Thoracic aorta (tissue), 2 donors: Measurements from ENCODE around the gene GUCY1A1. TPM values are rescaled to one million over a fixed set of nuclear protein-coding genes. Genes with fewer than 3 reads are reported as not detected.

ENCODE experiments used
- ATAC-seq: fragments of 150-250 bp; one replicate; pipeline ENCODE4 v1.8.0; 2017; ENCODE audit warnings: low read depth; ENCODE audit not compliant: insufficient number of reproducible peaks, low FRiP score
- DNase-seq: peaks from one replicate; pipeline ENCODE4 v3.0.0-alpha.2; 2020; ENCODE audit warnings: low spot score
- H3K27ac ChIP-seq, 2 donors: fragments of 200-600 bp; sonication (generic); 1 replicate in 1 of 2; 2 replicates in 1 of 2; pipeline ENCODE4 v1.5.1; 2016; ENCODE audit warnings: mild to moderate bottlenecking in 2 of 2, moderate library complexity in 2 of 2
- H3K27me3 ChIP-seq: fragments of 200-600 bp; sonication (generic); replicated peaks from 2 replicates; pipeline ENCODE4 v1.6.0; 2016; ENCODE audit warnings: mild to moderate bottlenecking; ENCODE audit not compliant: insufficient read depth
- H3K36me3 ChIP-seq: fragments of 200-600 bp; sonication (generic); one replicate; pipeline ENCODE4 v1.5.1; 2016
- H3K4me1 ChIP-seq, 2 donors: fragments of 200-600 bp; sonication (generic); 1 replicate in 1 of 2; 2 replicates in 1 of 2; pipeline versions ENCODE4 v1.5.1 to v1.6.0; 2016; ENCODE audit warnings: low read depth in 2 of 2, mild to moderate bottlenecking in 1 of 2; ENCODE audit not compliant: control insufficient read depth in 1 of 2
- H3K4me3 ChIP-seq: fragments of 200-600 bp; sonication (generic); 2 replicates; pipeline ENCODE4 v1.5.1; 2016; ENCODE audit warnings: mild to moderate bottlenecking
- H3K9me3 ChIP-seq: fragments of 200-600 bp; sonication (generic); 2 replicates; pipeline ENCODE4 v1.5.1; 2016
- total RNA-seq, 2 donors: library from RNA; depleted of rRNA; stranded (reverse); fragments of >200 nt; gene quantifications; one replicate each; pipeline versions ENCODE4 v1.1.0 to v1.2.3, GENCODE V29; 2016
- TF ChIP-seq, protein P1 (sequence below): fragments of 200-600 bp; sonication (generic); IDR thresholded peaks from one replicate; pipeline ENCODE4 v1.5.1; 2019; ENCODE audit warnings: antibody characterized with exemption

GUCY1A1 gene
- total RNA-seq, 2 donors from 2014 or later = 110 to 135 TPM

DNA sequence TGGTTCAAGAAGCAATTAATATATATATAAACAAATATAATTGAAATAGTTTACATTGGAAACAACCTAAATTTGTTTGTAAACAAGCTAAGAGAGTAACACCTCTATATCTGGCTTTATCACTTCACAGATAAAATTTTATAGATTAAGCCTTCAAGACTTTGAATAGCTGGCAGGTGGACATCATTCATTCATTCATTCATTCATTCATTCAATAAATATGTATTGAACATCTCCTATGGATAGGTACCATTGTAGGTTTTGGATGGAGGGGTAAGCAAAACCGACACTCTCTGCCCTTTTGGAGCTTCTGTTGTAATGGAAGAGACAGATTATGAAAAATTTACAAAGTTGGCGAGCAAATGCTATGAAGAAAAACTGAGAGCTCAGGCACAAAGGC, 35.2 kb downstream of the GUCY1A1 start:
- peaks cover 6% of the 10 kb centered on the region for H3K9me3 ChIP-seq
- H3K36me3 ChIP-seq = peaks cover 9% of the 10 kb centered on the region
- DNase-seq = no peak
- no peak overlapping the region for H3K4me3 ChIP-seq
- H3K27ac ChIP-seq = no peak overlapping the region
- ATAC-seq = no peak
- TF ChIP-seq, protein P1, sequence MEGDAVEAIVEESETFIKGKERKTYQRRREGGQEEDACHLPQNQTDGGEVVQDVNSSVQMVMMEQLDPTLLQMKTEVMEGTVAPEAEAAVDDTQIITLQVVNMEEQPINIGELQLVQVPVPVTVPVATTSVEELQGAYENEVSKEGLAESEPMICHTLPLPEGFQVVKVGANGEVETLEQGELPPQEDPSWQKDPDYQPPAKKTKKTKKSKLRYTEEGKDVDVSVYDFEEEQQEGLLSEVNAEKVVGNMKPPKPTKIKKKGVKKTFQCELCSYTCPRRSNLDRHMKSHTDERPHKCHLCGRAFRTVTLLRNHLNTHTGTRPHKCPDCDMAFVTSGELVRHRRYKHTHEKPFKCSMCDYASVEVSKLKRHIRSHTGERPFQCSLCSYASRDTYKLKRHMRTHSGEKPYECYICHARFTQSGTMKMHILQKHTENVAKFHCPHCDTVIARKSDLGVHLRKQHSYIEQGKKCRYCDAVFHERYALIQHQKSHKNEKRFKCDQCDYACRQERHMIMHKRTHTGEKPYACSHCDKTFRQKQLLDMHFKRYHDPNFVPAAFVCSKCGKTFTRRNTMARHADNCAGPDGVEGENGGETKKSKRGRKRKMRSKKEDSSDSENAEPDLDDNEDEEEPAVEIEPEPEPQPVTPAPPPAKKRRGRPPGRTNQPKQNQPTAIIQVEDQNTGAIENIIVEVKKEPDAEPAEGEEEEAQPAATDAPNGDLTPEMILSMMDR = no peak
- no peaks in the 10 kb centered on the region for H3K27me3 ChIP-seq
- H3K4me1 ChIP-seq = peaks cover 21 to 60% of the 10 kb centered on the region in 2 donors

DNA sequence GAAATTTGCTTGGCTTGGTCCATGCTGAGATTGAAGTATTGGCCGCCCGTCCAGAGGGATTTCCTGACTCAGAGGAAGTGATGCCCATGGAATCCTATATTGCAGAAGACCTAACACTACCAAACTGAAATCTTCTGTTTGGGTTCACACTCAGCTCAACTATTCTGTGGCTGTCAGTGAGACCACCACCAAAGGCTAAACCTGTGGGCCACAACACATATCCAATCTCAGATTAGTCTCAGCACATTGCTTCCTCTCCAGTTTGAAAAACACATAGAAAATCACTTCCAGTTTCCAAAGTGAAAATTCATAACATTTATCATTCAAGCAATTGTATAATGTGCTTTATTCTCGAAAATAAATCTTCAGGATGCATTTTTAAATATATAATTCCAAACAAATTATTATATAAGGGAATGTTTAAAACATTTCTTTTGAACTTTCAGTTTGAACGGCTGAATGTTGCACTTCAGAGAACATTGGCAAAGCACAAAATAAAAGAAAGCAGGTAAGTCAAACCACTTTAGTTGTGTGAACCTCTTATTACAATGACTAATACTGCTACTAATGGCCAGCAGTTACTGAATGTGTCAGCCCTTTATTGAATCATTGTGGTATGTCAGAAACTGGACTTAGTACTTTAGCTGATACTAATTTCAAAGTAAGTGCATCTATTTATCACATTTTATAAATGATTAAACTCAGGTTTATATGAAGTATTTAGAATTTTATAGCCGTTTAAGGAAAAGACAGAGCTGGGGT, 37.0 kb downstream of the GUCY1A1 start:
- H3K4me1 ChIP-seq = peaks cover 20 to 43% of the 10 kb centered on the region in 2 donors
- TF ChIP-seq, protein P1 = no peak
- no peak for ATAC-seq

DNA sequence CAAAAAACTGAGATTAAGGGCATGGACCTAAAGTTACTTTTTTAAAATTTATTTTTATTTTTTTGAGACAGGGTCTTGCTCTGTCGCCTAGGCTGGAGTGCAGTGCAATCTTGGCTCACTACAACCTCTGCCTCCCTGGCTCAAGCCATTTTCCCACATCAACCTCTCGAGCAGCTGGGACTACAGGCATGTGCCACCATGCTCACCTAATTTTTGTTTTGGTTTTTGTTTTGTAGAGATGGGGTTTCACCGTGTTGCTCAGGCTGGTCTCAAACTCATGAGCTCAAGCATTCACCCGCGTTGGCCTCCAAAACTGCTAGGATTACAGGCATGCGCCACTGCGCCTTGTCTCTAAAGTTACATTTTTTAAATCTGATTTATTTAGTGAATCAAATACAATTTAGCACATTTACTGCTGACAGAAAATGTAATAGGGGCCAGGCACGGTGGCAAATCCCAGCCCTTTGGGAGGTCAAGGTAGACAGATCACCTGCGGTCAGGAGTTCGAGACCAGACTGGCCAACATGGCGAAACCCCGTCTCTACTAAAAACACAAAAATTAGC, 38.3 kb downstream of the GUCY1A1 start:
- Histone ChIP-seq H3K4me1 (peaks cover 20 to 43% of the 10 kb centered on the region in 2 donors), H3K9me3 (no peaks in the 10 kb centered on the region), H3K36me3 (peaks cover 4% of the 10 kb centered on the region), H3K27ac (peak overlapping the region; percentile 36 to 41), H3K4me3 (no peak overlapping the region), H3K27me3 (no peaks in the 10 kb centered on the region)
- DNase-seq (no peak), ATAC-seq (no peak)
- TF ChIP-seq, protein P1 = no peak

More for the DNA sequence above, 37.0 kb downstream of the GUCY1A1 start:
- no peak for DNase-seq
- H3K9me3 ChIP-seq = peaks cover 1% of the 10 kb centered on the region
- H3K36me3 ChIP-seq = peaks cover 4% of the 10 kb centered on the region
- H3K27ac ChIP-seq = no peak overlapping the region
- H3K27me3 ChIP-seq = no peaks in the 10 kb centered on the region
- H3K4me3 ChIP-seq = no peak overlapping the region

DNA sequence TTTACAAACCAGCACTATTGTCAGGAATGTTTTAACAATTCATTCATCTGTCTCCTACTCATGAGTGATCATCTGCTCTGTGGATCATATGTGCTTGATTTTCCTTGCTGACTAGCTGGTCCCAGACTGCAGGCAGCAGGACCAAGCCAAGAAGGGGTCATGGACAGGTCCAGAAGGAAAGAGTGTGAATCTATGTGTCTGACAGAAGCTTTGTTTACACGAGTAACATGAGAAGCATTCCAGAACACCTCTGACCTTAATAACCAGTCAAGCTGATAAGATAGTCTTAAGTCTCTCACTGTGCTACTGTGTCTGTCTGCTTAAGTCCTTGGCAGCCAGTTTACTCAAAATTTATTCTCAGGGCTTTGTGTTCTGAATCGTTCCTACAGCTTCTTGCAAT, 39.0 kb downstream of the GUCY1A1 start:
- peaks cover 20 to 43% of the 10 kb centered on the region in 2 donors for H3K4me1 ChIP-seq
- H3K27me3 ChIP-seq = no peaks in the 10 kb centered on the region
- no peak for DNase-seq
- peak overlapping the region in 1 of 2 donors; percentile 41 for H3K27ac ChIP-seq
- no peak for ATAC-seq
- no peaks in the 10 kb centered on the region for H3K9me3 ChIP-seq
- TF ChIP-seq, protein P1 = no peak
- H3K4me3 ChIP-seq = no peak overlapping the region
- peaks cover 9% of the 10 kb centered on the region for H3K36me3 ChIP-seq

DNA sequence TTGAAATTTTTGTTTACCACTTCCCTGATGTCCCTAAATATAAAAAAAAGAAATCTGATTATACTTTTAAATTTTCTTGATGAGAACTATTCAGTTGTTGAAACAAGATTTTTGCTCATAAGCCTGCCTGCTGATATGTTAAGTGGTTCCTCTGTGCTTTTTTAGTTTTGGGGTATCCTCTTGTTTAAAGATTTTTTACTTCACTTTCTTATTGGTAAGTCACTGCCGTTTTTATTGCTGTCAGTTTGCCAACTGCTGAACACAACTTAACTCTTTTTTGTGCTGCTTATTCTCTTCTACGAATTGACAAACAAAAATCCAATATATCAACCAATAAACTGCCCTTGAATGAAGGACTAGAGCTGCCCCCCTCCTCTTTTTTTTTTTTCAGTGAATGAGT, 39.5 kb downstream of the GUCY1A1 start:
- Histone ChIP-seq H3K9me3 (no peaks in the 10 kb centered on the region), H3K27ac (no peak overlapping the region), H3K4me3 (no peak overlapping the region), H3K36me3 (peaks cover 11% of the 10 kb centered on the region), H3K27me3 (no peaks in the 10 kb centered on the region), H3K4me1 (peaks cover 20 to 43% of the 10 kb centered on the region in 2 donors)
- no peak for DNase-seq
- TF ChIP-seq, protein P1 = no peak
- no peak for ATAC-seq
